Heart right ventricle (tissue), 16 donors: ENCODE data around the gene C17orf50. TPM values are rescaled to one million over a fixed set of nuclear protein-coding genes. Genes with fewer than 3 reads are reported as not detected.

Experiments used
- ATAC-seq, 8 donors: fragments of 200-7000 bp; cut with Tn5 transposase; one replicate each; pipeline ENCODE4 v1.9.1; 2020; ENCODE audit warnings: mild to moderate bottlenecking in 8 of 8, moderate library complexity in 8 of 8, moderate number of reproducible peaks in 1 of 8
- DNase-seq, 2 donors: peaks; one replicate each; pipeline ENCODE4 v3.0.0-alpha.2; 2020
- H3K27ac ChIP-seq, 10 donors: fragments of 200-600 bp; sonication (generic) in 2 of 10; one replicate each; pipeline versions ENCODE4 v1.5.0 to v1.8.0; 2020 to 2022; ENCODE audit warnings: mild to moderate bottlenecking in 3 of 10
- H3K27me3 ChIP-seq, 7 donors: fragments of 200-600 bp; one replicate each; pipeline ENCODE4 v1.8.0; 2021 to 2022; ENCODE audit warnings: mild to moderate bottlenecking in 2 of 7
- H3K36me3 ChIP-seq, 9 donors: fragments of 200-600 bp; sonication (generic) in 1 of 9; one replicate each; pipeline versions ENCODE4 v1.5.0 to v1.8.0; 2020 to 2022; ENCODE audit warnings: mild to moderate bottlenecking in 2 of 9
- H3K4me1 ChIP-seq, 9 donors: fragments of 200-600 bp; sonication (generic) in 1 of 9; one replicate each; pipeline versions ENCODE4 v1.5.0 to v1.8.0; 2020 to 2022; ENCODE audit warnings: mild to moderate bottlenecking in 4 of 9
- H3K4me3 ChIP-seq, 10 donors: fragments of 200-600 bp; sonication (generic) in 2 of 10; one replicate each; pipeline versions ENCODE4 v1.5.0 to v1.8.0; 2020 to 2022; ENCODE audit warnings: mild to moderate bottlenecking in 7 of 10, moderate library complexity in 2 of 10
- H3K9me3 ChIP-seq, 11 donors: fragments of 200-600 bp in 10 of 11; sonication (generic) in 2 of 11; one replicate each; pipeline versions ENCODE4 v1.5.0 to v1.8.0; 2013 to 2022; ENCODE audit warnings: mild to moderate bottlenecking in 2 of 11, control low read depth in 1 of 11, moderate library complexity in 1 of 11
- CTCF ChIP-seq, 9 donors: fragments of 200-600 bp; sonication (generic) in 2 of 9; IDR thresholded peaks; one replicate each; pipeline versions ENCODE4 v1.5.0 to v1.8.0; 2021 to 2022; ENCODE audit warnings: antibody characterized with exemption in 9 of 9, mild to moderate bottlenecking in 5 of 9, moderate library complexity in 1 of 9
- WGBS, 2 donors: extraction: QIAGEN DNeasy Blood & Tissue Kit; methylation state at CpG; one replicate each; pipeline ENCODE4 v1.1.7; 2013; ENCODE audit warnings: inconsistent platforms in 1 of 2; 5-methylcytosine and 5-hydroxymethylcytosine counted together
- intact Hi-C, 10 donors: fragments of 100-400 bp; cut with DNase I; formaldehyde crosslinking; loops; one replicate each; pipeline versions ENCODE4 v1.11.1 to v1.14.2; 2022
- polyA plus RNA-seq, 2 donors: library from polyadenylated mRNA; stranded (reverse); fragments of 200-250 nt; gene quantifications; one replicate each; pipeline ENCODE4 v1.2.3, GENCODE V29; 2013
- total RNA-seq, 10 donors: library from RNA; stranded (reverse); fragmentation: NEBNext Ultra II Directional in 3 of 10; extraction: Animal tissue kit (Norgen Biotek cat#: 25700) in 3 of 10; gene quantifications; one replicate each; pipeline versions ENCODE4 v1.2.1 to v1.2.4, GENCODE V29; 2021 to 2023
- donor health status: Arrhythmogenic right ventricular cardiomyopathy.
- donor health status: ischemic (EF 13 %, LVEDD 7.1; RV severe dilation, severe dysfunction).
- donor health status: healthy with polysubstance abuse.
- donor health status: DM: no; HTN: yes; CAD: no.
- donor health status: DM: no; HTN: no; CAD: no.
- donor health status: ischemic (EF 25% LVEDD 6.9; RV normal size, moderate dysfunction).
- donor health status: ischemic (EF 25% LVEDD 5.7; RV mildly dilated, moderate dysfunction).
- donor health status: healthy.
- donor health status: DM: yes; HTN: yes; CAD: no.
- donor health status: Ischemic cardiomyopathy.
- donor health status: ischemic (EF 35%, LVEDD 5.7; RV mildly dilated, moderate dysfunction).
- donor health status: nonischemic (EF 11% LVEDD 7.7; RV severe dilation, severe dysfunction).
- donor health status: DM: yes; HTN: yes; CAD: no.
- donor health status: PGD.
- donor health status: ischemic (EF 29% LVEDD 5.4; RV normal size, mild dysfunction).
- donor health status: nonischemic (EF 23%, LVEDD 6.1; RV moderate dilation, normal function).

Gene C17orf50
- total and polyA plus RNA-seq, 12 donors = not detected

GRCh38 chr17:35791681-35792350 lies 31.1 kb downstream of the C17orf50 start:
- Histone ChIP-seq H3K27ac (no peak overlapping the region), H3K36me3 (no peaks in the 10 kb centered on the region), H3K9me3 (peaks cover 0 to 10% (median 0%) of the 10 kb centered on the region in 11 donors), H3K4me1 (peaks cover 0 to 31% (median 13%) of the 10 kb centered on the region in 9 donors), H3K4me3 (no peak overlapping the region), H3K27me3 (peaks cover 0 to 44% (median 14%) of the 10 kb centered on the region in 7 donors)
- 63 to 66% methylated on average over 9 of the region's 9 CpGs for WGBS, 2 donors
- TF ChIP-seq CTCF (IDR thresholded peaks at IDR 0.05) = no peak
- intact Hi-C loops = no loop called here
- DNase-seq (no peak), ATAC-seq (no peak)

- Histone ChIP-seq H3K4me3 (no peak overlapping the region), H3K27me3 (peaks cover 0 to 57% (median 14%) of the 10 kb centered on the region in 7 donors), H3K36me3 (no peaks in the 10 kb centered on the region), H3K9me3 (peaks cover 0 to 10% (median 0%) of the 10 kb centered on the region in 11 donors), H3K27ac (no peak overlapping the region), H3K4me1 (peaks cover 0 to 31% (median 13%) of the 10 kb centered on the region in 9 donors)
- intact Hi-C loops = no loop called here
- DNase-seq (no peak), ATAC-seq (no peak)
- WGBS, 2 donors = 71% methylated on average over 3 of the region's 3 CpGs
- TF ChIP-seq CTCF (IDR thresholded peaks at IDR 0.05) = no peak
Measured at GRCh38 chr17:35793257-35793656, 32.6 kb downstream of the C17orf50 start.

- ATAC-seq = peak; percentile 63 to 74 (median 68)
- H3K9me3 ChIP-seq = peaks cover 0 to 10% (median 0%) of the 10 kb centered on the region in 11 donors
- peaks cover 0 to 64% (median 14%) of the 10 kb centered on the region in 7 donors for H3K27me3 ChIP-seq
- intact Hi-C loops = no loop called here
- H3K4me1 ChIP-seq = peaks cover 7 to 32% (median 25%) of the 10 kb centered on the region in 9 donors
- TF ChIP-seq CTCF (IDR thresholded peaks at IDR 0.05) = no peak
- no peaks in the 10 kb centered on the region for H3K36me3 ChIP-seq
- H3K27ac ChIP-seq = peak within 1 kb of the TSS in 3 of 10 donors; percentile 10 to 49 (median 47)
- WGBS, 2 donors = 1% methylated on average over 62 to 89 of the region's 89 CpGs
- peak in 1 of 2 donors; percentile 57 for DNase-seq
- peak within 1 kb of the TSS; percentile 44 to 75 (median 66) for H3K4me3 ChIP-seq
Measured at GRCh38 chr17:35795007-35795870, 34.6 kb downstream of the C17orf50 start, which contains the start of gene MMP28. Gene MMP28 (minus strand): TSS chr17:35795641. CDS start chr17:35795377, 264 bp downstream.

- H3K36me3 ChIP-seq = no peaks in the 10 kb centered on the region
- intact Hi-C loops = no loop called here
- peaks cover 7 to 38% (median 31%) of the 10 kb centered on the region in 9 donors for H3K4me1 ChIP-seq
- peaks cover 0 to 10% (median 0%) of the 10 kb centered on the region in 11 donors for H3K9me3 ChIP-seq
- DNase-seq = no peak
- WGBS, 2 donors = 40% methylated on average over 8 of the region's 8 CpGs
- peaks cover 0 to 64% (median 14%) of the 10 kb centered on the region in 7 donors for H3K27me3 ChIP-seq
- TF ChIP-seq CTCF (IDR thresholded peaks at IDR 0.05) = no peak
- peak overlapping the region in 9 of 10 donors; percentile 44 to 75 (median 66) for H3K4me3 ChIP-seq
- peak overlapping the region in 2 of 10 donors; percentile 10 to 49 for H3K27ac ChIP-seq
- no peak for ATAC-seq
Measured at GRCh38 chr17:35795871-35796265, 35.2 kb downstream of the C17orf50 start.
